GM12878 (cell line): ENCODE data around the gene C1QL4. TPM values are rescaled to one million over a fixed set of nuclear protein-coding genes. Genes with fewer than 3 reads are reported as not detected.

ENCODE experiments used
- ATAC-seq: fragments of 200-7000 bp; cut with Tn5 transposase; 3 replicates; pipeline ENCODE4 v1.9.1; 2020; ENCODE audit warnings: mild to moderate bottlenecking, moderate library complexity
- BruUV-seq: library from RNA; stranded (reverse); fragments of 400-500 nt; replicated peaks from 2 replicates; lab custom pipeline; 2021; lab: Mats Ljungman, UMichigan
- CTCF ChIA-PET: fragments of 300-600 bp; sonication (Branson Sonifier 250); formaldehyde crosslinking; extraction: SDS; loops from one replicate; lab custom pipeline; 2021; ENCODE audit warnings: inconsistent platforms; lab: Yijun Ruan, JAX
- POLR2A ChIA-PET: fragments of 350-600 bp; formaldehyde crosslinking; extraction: SDS; loops from one replicate; lab custom pipeline; 2021; ENCODE audit warnings: inconsistent platforms; lab: Charles Lee
- RAD21 ChIA-PET: fragments of 300-600 bp; sonication (Branson Sonifier 250); formaldehyde crosslinking; loops from one replicate; lab custom pipeline; 2023; ENCODE audit warnings: antibody characterized with exemption; ENCODE audit not compliant: unreplicated experiment; lab: Charles Lee
- SMC1A ChIA-PET: fragments of 300-600 bp; sonication (Branson Sonifier 250); formaldehyde crosslinking; loops from one replicate; lab custom pipeline; 2023; ENCODE audit not compliant: unreplicated experiment, uncharacterized antibody; lab: Charles Lee
- DNase-seq: peaks from one replicate; pipeline ENCODE4 v3.0.0-alpha.2; 2011; ENCODE audit warnings: low read depth, low spot score
- FAIRE-seq: peaks from 3 replicates; lab custom pipeline; 2011; peaks lifted over from hg19 to GRCh38; lab: Jason Lieb, UNC
- H2AFZ ChIP-seq: 2 replicates; pipeline ENCODE4 v1.6.0; 2011; ENCODE audit warnings: low read depth, low read length, control low read depth; ENCODE audit not compliant: control insufficient read depth
- H3K27ac ChIP-seq: 2 replicates; pipeline ENCODE4 v1.5.1; 2011; ENCODE audit warnings: control low read depth; ENCODE audit not compliant: control insufficient read depth, insufficient read depth
- H3K27me3 ChIP-seq, 2 experiments: replicated peaks in 1 of 2; 2 replicates each; pipeline versions ENCODE4 v1.6.0 to v1.6.1; 2011; ENCODE audit warnings: low read length in 1 of 2; ENCODE audit not compliant: control insufficient read depth in 2 of 2, insufficient read depth in 2 of 2
- H3K36me3 ChIP-seq, 2 experiments: 2 replicates each; pipeline ENCODE4 v1.5.1; 2011; ENCODE audit warnings: low read length in 1 of 2; ENCODE audit not compliant: control insufficient read depth in 2 of 2, insufficient read depth in 2 of 2
- H3K4me1 ChIP-seq: 2 replicates; pipeline ENCODE4 v1.6.1; 2011; ENCODE audit warnings: mild to moderate bottlenecking, low read length, moderate library complexity, mixed read lengths; ENCODE audit not compliant: control insufficient read depth, insufficient read depth
- H3K4me2 ChIP-seq: 2 replicates; pipeline ENCODE4 v1.6.0; 2011; ENCODE audit warnings: control low read depth; ENCODE audit not compliant: control insufficient read depth, insufficient read depth
- H3K4me3 ChIP-seq: fragments of 200-600 bp; sonication (generic); 2 replicates; pipeline ENCODE4 v1.5.1; 2016
- H3K79me2 ChIP-seq: 2 replicates; pipeline ENCODE4 v1.6.0; 2011; ENCODE audit warnings: low read length; ENCODE audit not compliant: control insufficient read depth, insufficient read depth
- H3K9ac ChIP-seq: 2 replicates; pipeline ENCODE4 v1.8.0; 2011; ENCODE audit warnings: low read length, control low read depth, mixed read lengths; ENCODE audit not compliant: control insufficient read depth, insufficient read depth
- H3K9me3 ChIP-seq: replicated peaks from 3 replicates; pipeline ENCODE4 v1.5.1; 2011; ENCODE audit warnings: mild to moderate bottlenecking, low read length; ENCODE audit not compliant: control insufficient read depth, insufficient read depth
- H4K20me1 ChIP-seq: 2 replicates; pipeline ENCODE4 v1.6.0; 2011; ENCODE audit not compliant: control insufficient read depth, insufficient read depth
- CBFB ChIP-seq: IDR thresholded peaks from 2 replicates; pipeline ENCODE4 v1.6.1; 2016; ENCODE audit warnings: antibody characterized with exemption, low read depth
- CHD1 ChIP-seq: IDR thresholded peaks from 2 replicates; pipeline ENCODE4 v1.6.1; 2012; ENCODE audit warnings: low read depth, low read length, improper control_type of control experiment
- ELK1 ChIP-seq: IDR thresholded peaks from 2 replicates; pipeline ENCODE4 v1.6.1; 2012; ENCODE audit warnings: low read depth, low read length, improper control_type of control experiment
- IRF4 ChIP-seq: IDR thresholded peaks from 2 replicates; pipeline ENCODE4 v1.6.1; 2011; ENCODE audit warnings: low read depth, low read length
- MLLT1 ChIP-seq: fragments of 450-650 bp; IDR thresholded peaks from 2 replicates; pipeline ENCODE4 v1.6.1; 2016; ENCODE audit warnings: mild to moderate bottlenecking
- NR2C2 ChIP-seq: IDR thresholded peaks from 2 replicates; pipeline ENCODE4 v1.6.1; 2011; ENCODE audit warnings: borderline replicate concordance, low read depth; ENCODE audit not compliant: control insufficient read depth, insufficient read length
- USF2 ChIP-seq: IDR thresholded peaks from 2 replicates; pipeline ENCODE4 v1.6.1; 2011; ENCODE audit warnings: low read depth, low read length, improper control_type of control experiment, borderline replicate concordance
- ZBTB33 ChIP-seq: fragments of 450-650 bp; IDR thresholded peaks from 2 replicates; pipeline ENCODE4 v1.6.1; 2017; ENCODE audit warnings: mild to moderate bottlenecking
- ZBTB40 ChIP-seq: fragments of 450-650 bp; IDR thresholded peaks from 2 replicates; pipeline ENCODE4 v1.6.1; 2016; ENCODE audit warnings: mild to moderate bottlenecking, moderate library complexity, borderline replicate concordance
- ZNF217 ChIP-seq: fragments of 450-650 bp; IDR thresholded peaks from 2 replicates; pipeline ENCODE4 v1.6.1; 2017; ENCODE audit warnings: antibody characterized with exemption, mild to moderate bottlenecking
- ZNF622 ChIP-seq: fragments of 450-650 bp; IDR thresholded peaks from 2 replicates; pipeline ENCODE4 v1.6.1; 2017; ENCODE audit warnings: mild to moderate bottlenecking, inconsistent platforms
- WGBS: methylation state at CpG from one replicate; pipeline ENCODE4 v1.1.6; 2016; ENCODE audit warnings: low lambda C conversion rate; ENCODE audit not compliant: insufficient replicate concordance, insufficient coverage; ENCODE audit errors: missing lambda C conversion rate; 5-methylcytosine and 5-hydroxymethylcytosine counted together
- in situ Hi-C: fragments of 300-500 bp; cut with MboI; formaldehyde crosslinking; loops from 9 replicates; pipeline ENCODE4 v1.14.3; 2018; ENCODE audit warnings: mixed read lengths
- intact Hi-C: fragments of 100-400 bp; cut with micrococcal nuclease; formaldehyde crosslinking; loops from one replicate; pipeline ENCODE4 v1.14.2; 2022; ENCODE audit not compliant: unreplicated experiment
- polyA plus RNA-seq, 11 experiments: library from polyadenylated mRNA; depleted of rRNA in 4 of 11; unstranded in 6 of 11; stranded (reverse) in 5 of 11; fragments of >200 nt; fragmentation: Nextera tagmentation in 4 of 11; fragmentation: Illumina TruSeq in 1 of 11; extraction: Ambion mirVana in 4 of 11; extraction: Trizol in 1 of 11; gene quantifications; 1 replicate in 1 of 11; 2 replicates in 10 of 11; pipeline versions ENCODE4 v1.2.1 to v1.2.3, GENCODE V29; 2011 to 2016; ENCODE audit warnings: inconsistent platforms in 2 of 11, missing spikeins in 2 of 11, low read depth in 1 of 11
- total RNA-seq, 4 experiments: library from RNA; depleted of rRNA in 3 of 4; stranded (reverse); fragments of >200 nt in 3 of 4; fragmentation: Illumina TruSeq in 1 of 4; extraction: Trizol in 1 of 4; gene quantifications; 2 replicates each; pipeline versions ENCODE4 v1.2.1 to v1.2.3, GENCODE V29; 2013 to 2021

Gene C1QL4
- total and polyA plus RNA-seq, 10 of the 15 experiments (the other 5 are each of a cell fraction or from before 2014, with no cell fraction given) = 0.05 TPM; not detected in 9

GRCh38 chr12:49293056-49293956, 43.7 kb downstream of the C1QL4 start:
- peaks cover 19 to 20% of the 10 kb centered on the region in 2 experiments for H3K27me3 ChIP-seq
- ATAC-seq (no peak), FAIRE-seq (no peak), DNase-seq (no peak)
- ChIA-PET SMC1A (no interaction called here), CTCF (interaction anchor here (0.6 to 16.2 kb wide), 10 partner anchors 10 to 275 kb away, joined by 3 to 231 read pairs (median 6); partner anchors contain the start of genes DNAJC22 and TROAP), RAD21 (interaction anchor here (1.2 to 2.4 kb wide), 3 partner anchors 49 to 65 kb away, joined by 3 to 6 read pairs (median 4); partner anchors contain the start of gene DNAJC22), POLR2A (interaction anchor here (1.7 kb wide), 1 partner anchor 30 kb away, joined by 4 read pairs; the partner anchor contains the start of gene TROAP)
- in situ Hi-C loops (no loop called here), intact Hi-C loops (no loop called here)
- H3K9me3 ChIP-seq = no peaks in the 10 kb centered on the region
- H3K27ac ChIP-seq = no peak overlapping the region
- no peak overlapping the region for H3K4me3 ChIP-seq
- no peak overlapping the region for H3K9ac ChIP-seq
- no peak overlapping the region for H2AFZ ChIP-seq
- 47% methylated on average over 18 of the region's 18 CpGs for WGBS
- H3K4me1 ChIP-seq = peaks cover 8% of the 10 kb centered on the region
- H3K79me2 ChIP-seq = no peaks in the 10 kb centered on the region
- no peak overlapping the region for H3K4me2 ChIP-seq
- no peak for TF ChIP-seq IRF4
- TF ChIP-seq ELK1 = no peak
- TF ChIP-seq MLLT1 = no peak
- no peak for TF ChIP-seq ZNF217
- TF ChIP-seq CHD1 = no peak
- TF ChIP-seq USF2 = no peak
- TF ChIP-seq NR2C2 = no peak
- no peak for TF ChIP-seq ZBTB40
- no peak for TF ChIP-seq ZNF622
- no peak for TF ChIP-seq ZBTB33
- TF ChIP-seq CBFB = no peak
- no peaks in the 10 kb centered on the region for H4K20me1 ChIP-seq
- BruUV-seq = no TSS peak
- H3K36me3 ChIP-seq = no peaks in the 10 kb centered on the region
